ENCODE results near the gene TAP1.
A peak's percentile ranks its signal among the peaks of the same experiment; 100 is the strongest.

Gene TAP1

DNA sequence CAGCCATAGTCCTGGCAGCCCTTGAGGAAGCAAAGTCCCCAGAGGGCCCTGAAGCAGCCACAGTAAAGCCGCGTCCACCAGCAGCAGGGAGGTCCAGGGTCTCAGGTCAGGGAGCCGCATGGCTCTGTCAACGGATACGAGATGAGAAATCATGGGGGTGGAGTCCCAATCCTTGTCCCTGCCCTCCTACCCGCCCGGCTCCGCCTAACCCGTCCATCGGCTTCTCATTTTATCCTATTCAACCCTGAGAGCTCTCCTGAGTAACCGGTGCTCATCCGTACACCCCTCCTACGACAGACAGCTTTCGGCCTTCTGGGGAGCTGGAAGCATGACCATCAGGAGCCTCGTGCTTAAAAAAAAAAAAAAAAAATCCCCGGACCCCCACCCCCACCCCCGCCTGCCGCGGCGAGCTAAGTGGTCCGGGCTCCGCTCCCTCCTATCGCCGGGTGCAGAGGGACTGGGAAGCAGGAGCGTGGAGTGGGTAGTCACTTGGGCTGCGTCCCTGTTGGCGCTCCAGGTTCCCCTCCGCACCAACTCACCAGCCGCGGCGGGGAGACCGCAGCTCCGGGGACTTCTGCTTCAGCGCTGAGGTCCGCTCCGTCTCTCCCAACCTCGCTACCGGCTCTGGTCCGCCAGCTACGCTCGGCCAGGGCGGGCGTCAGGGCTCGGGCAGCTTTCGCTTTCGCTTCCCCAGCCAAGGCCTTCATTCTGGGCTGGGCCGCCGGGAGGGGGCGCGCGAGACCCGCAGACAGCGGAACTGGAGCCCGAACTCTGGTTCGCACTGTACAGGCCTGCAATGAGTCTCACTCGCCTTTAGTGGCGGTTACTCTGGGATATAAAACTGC is 15.2 kb downstream of the TAP1 start, which contains the start of gene TAP2 (continued):
- TF ChIP-seq ZNF629 (tag by site-specific recombination; IDR thresholded peaks at IDR 0.05) = no peak; the same call in 1 of the 2 replicates
- no peak for TF ChIP-seq ZNF747 (tag by site-specific recombination; IDR thresholded peaks at IDR 0.05)
- no peak for TF ChIP-seq ZNF596 (tag by site-specific recombination; IDR thresholded peaks at IDR 0.05)
- no peak for TF ChIP-seq ZNF16 (tag by site-specific recombination; IDR thresholded peaks at IDR 0.05; ENCODE audit: low read depth)
- TF ChIP-seq, protein P1, sequence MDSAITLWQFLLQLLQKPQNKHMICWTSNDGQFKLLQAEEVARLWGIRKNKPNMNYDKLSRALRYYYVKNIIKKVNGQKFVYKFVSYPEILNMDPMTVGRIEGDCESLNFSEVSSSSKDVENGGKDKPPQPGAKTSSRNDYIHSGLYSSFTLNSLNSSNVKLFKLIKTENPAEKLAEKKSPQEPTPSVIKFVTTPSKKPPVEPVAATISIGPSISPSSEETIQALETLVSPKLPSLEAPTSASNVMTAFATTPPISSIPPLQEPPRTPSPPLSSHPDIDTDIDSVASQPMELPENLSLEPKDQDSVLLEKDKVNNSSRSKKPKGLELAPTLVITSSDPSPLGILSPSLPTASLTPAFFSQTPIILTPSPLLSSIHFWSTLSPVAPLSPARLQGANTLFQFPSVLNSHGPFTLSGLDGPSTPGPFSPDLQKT (IDR thresholded peaks at IDR 0.05; ENCODE audit: borderline replicate concordance, low read depth, low read length) = no peak
- no peak for TF ChIP-seq ZNF114 (tag by site-specific recombination; IDR thresholded peaks at IDR 0.05)
- TF ChIP-seq, protein P2, sequence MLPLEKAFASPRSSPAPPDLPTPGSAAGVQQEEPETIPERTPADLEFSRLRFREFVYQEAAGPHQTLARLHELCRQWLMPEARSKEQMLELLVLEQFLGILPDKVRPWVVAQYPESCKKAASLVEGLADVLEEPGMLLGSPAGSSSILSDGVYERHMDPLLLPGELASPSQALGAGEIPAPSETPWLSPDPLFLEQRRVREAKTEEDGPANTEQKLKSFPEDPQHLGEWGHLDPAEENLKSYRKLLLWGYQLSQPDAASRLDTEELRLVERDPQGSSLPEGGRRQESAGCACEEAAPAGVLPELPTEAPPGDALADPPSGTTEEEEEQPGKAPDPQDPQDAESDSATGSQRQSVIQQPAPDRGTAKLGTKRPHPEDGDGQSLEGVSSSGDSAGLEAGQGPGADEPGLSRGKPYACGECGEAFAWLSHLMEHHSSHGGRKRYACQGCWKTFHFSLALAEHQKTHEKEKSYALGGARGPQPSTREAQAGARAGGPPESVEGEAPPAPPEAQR (tag by site-specific recombination; IDR thresholded peaks at IDR 0.05) = no peak
- no peak for TF ChIP-seq ZNF670 (tag by site-specific recombination; IDR thresholded peaks at IDR 0.05; ENCODE audit: low read depth)
- TF ChIP-seq, protein P3, sequence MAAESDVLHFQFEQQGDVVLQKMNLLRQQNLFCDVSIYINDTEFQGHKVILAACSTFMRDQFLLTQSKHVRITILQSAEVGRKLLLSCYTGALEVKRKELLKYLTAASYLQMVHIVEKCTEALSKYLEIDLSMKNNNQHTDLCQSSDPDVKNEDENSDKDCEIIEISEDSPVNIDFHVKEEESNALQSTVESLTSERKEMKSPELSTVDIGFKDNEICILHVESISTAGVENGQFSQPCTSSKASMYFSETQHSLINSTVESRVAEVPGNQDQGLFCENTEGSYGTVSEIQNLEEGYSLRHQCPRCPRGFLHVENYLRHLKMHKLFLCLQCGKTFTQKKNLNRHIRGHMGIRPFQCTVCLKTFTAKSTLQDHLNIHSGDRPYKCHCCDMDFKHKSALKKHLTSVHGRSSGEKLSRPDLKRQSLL (tag by site-specific recombination; IDR thresholded peaks at IDR 0.05) = peak; percentile 91
- TF ChIP-seq, protein P4, sequence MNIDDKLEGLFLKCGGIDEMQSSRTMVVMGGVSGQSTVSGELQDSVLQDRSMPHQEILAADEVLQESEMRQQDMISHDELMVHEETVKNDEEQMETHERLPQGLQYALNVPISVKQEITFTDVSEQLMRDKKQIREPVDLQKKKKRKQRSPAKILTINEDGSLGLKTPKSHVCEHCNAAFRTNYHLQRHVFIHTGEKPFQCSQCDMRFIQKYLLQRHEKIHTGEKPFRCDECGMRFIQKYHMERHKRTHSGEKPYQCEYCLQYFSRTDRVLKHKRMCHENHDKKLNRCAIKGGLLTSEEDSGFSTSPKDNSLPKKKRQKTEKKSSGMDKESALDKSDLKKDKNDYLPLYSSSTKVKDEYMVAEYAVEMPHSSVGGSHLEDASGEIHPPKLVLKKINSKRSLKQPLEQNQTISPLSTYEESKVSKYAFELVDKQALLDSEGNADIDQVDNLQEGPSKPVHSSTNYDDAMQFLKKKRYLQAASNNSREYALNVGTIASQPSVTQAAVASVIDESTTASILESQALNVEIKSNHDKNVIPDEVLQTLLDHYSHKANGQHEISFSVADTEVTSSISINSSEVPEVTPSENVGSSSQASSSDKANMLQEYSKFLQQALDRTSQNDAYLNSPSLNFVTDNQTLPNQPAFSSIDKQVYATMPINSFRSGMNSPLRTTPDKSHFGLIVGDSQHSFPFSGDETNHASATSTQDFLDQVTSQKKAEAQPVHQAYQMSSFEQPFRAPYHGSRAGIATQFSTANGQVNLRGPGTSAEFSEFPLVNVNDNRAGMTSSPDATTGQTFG (tag by site-specific recombination; IDR thresholded peaks at IDR 0.05; ENCODE audit: borderline replicate concordance) = no peak
- no peak for TF ChIP-seq ZNF112 (tag by site-specific recombination; IDR thresholded peaks at IDR 0.05)
- TF ChIP-seq TRIM28 (IDR thresholded peaks at IDR 0.05; ENCODE audit: borderline replicate concordance, low read length) = no peak
- no peak for TF ChIP-seq ZFP41 (tag by site-specific recombination; IDR thresholded peaks at IDR 0.05; ENCODE audit: borderline replicate concordance)
- no peak for TF ChIP-seq ZNF239 (tag by site-specific recombination; IDR thresholded peaks at IDR 0.05)
- no peak for TF ChIP-seq ZNF433 (tag by site-specific recombination; IDR thresholded peaks at IDR 0.05; ENCODE audit: low read depth)
- TF ChIP-seq ZNF701 (tag by site-specific recombination; IDR thresholded peaks at IDR 0.05) = no peak
- no peak for TF ChIP-seq ZNF585B (tag by site-specific recombination; IDR thresholded peaks at IDR 0.05)
- peak; percentile 38; the same call in 1 of the 2 replicates for TF ChIP-seq ZNF366 (tag by site-specific recombination; conservative IDR thresholded peaks at IDR 0.05)
- no peak for TF ChIP-seq ZNF776 (tag by site-specific recombination; IDR thresholded peaks at IDR 0.05; ENCODE audit: borderline replicate concordance)
- TF ChIP-seq ZNF558 (tag by site-specific recombination; IDR thresholded peaks at IDR 0.05) = no peak
- TF ChIP-seq SP7 (tag by site-specific recombination; IDR thresholded peaks at IDR 0.05) = peak; percentile 52
- no peak for TF ChIP-seq ZNF555 (tag by site-specific recombination; conservative IDR thresholded peaks at IDR 0.05)
- TF ChIP-seq ZNF132 (tag by site-specific recombination; IDR thresholded peaks at IDR 0.05; ENCODE audit: borderline replicate concordance) = no peak
- TF ChIP-seq, protein P5, sequence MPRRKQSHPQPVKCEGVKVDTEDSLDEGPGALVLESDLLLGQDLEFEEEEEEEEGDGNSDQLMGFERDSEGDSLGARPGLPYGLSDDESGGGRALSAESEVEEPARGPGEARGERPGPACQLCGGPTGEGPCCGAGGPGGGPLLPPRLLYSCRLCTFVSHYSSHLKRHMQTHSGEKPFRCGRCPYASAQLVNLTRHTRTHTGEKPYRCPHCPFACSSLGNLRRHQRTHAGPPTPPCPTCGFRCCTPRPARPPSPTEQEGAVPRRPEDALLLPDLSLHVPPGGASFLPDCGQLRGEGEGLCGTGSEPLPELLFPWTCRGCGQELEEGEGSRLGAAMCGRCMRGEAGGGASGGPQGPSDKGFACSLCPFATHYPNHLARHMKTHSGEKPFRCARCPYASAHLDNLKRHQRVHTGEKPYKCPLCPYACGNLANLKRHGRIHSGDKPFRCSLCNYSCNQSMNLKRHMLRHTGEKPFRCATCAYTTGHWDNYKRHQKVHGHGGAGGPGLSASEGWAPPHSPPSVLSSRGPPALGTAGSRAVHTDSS (tag by site-specific recombination; IDR thresholded peaks at IDR 0.05) = no peak
- TF ChIP-seq ZNF549 (tag by site-specific recombination; IDR thresholded peaks at IDR 0.05) = no peak
- TF ChIP-seq ZNF664 (tag by site-specific recombination; IDR thresholded peaks at IDR 0.05) = no peak
- no peak for TF ChIP-seq ZNF350 (tag by site-specific recombination; IDR thresholded peaks at IDR 0.05)
- TF ChIP-seq, protein P6, sequence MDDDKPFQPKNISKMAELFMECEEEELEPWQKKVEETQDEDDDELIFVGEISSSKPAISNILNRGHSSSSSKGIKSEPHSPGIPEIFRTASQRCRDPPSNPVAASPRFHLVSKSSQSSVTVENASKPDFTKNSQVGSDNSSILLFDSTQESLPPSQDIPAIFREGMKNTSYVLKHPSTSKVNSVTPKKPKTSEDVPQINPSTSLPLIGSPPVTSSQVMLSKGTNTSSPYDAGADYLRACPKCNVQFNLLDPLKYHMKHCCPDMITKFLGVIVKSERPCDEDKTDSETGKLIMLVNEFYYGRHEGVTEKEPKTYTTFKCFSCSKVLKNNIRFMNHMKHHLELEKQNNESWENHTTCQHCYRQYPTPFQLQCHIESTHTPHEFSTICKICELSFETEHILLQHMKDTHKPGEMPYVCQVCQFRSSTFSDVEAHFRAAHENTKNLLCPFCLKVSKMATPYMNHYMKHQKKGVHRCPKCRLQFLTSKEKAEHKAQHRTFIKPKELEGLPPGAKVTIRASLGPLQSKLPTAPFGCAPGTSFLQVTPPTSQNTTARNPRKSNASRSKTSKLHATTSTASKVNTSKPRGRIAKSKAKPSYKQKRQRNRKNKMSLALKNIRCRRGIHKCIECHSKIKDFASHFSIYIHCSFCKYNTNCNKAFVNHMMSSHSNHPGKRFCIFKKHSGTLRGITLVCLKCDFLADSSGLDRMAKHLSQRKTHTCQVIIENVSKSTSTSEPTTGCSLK (tag by site-specific recombination; IDR thresholded peaks at IDR 0.05) = no peak
- TF ChIP-seq ZNF830 (tag by site-specific recombination; IDR thresholded peaks at IDR 0.05; ENCODE audit: low read depth) = no peak
